ENCODE data around the gene TXNDC17.

DNA sequence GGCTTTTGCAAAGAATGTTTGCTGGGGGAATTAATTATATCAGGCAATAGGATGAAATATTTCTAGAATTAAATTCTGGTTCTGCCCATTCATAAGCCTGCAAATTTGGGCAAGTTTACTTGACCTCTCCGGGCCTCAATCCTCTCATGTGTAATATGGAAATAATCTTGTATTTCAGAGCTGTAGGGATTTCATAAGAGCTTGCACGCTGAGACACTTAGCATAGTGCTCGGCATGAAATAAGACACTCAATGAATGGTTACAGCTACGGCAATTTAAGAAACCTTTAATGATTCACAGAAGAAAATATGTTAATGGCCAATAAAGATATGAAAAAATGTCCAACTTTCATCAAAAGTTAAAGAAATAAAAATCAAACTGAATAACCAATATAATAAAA is 43.9 kb upstream of the TXNDC17 start:
- TF ChIP-seq POLR2A (IDR thresholded peaks at IDR 0.05; ENCODE audit: low read depth) = no peak
- TF ChIP-seq, protein P1, sequence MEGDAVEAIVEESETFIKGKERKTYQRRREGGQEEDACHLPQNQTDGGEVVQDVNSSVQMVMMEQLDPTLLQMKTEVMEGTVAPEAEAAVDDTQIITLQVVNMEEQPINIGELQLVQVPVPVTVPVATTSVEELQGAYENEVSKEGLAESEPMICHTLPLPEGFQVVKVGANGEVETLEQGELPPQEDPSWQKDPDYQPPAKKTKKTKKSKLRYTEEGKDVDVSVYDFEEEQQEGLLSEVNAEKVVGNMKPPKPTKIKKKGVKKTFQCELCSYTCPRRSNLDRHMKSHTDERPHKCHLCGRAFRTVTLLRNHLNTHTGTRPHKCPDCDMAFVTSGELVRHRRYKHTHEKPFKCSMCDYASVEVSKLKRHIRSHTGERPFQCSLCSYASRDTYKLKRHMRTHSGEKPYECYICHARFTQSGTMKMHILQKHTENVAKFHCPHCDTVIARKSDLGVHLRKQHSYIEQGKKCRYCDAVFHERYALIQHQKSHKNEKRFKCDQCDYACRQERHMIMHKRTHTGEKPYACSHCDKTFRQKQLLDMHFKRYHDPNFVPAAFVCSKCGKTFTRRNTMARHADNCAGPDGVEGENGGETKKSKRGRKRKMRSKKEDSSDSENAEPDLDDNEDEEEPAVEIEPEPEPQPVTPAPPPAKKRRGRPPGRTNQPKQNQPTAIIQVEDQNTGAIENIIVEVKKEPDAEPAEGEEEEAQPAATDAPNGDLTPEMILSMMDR (IDR thresholded peaks at IDR 0.05) = no peak
- TF ChIP-seq POLR2AphosphoS5 (IDR thresholded peaks at IDR 0.05) = no peak
